MCF 10A (cell line): ENCODE results near the gene FKBP1B. TPM values are rescaled to one million over a fixed set of nuclear protein-coding genes. Genes with fewer than 3 reads are reported as not detected.

Experiments used
- BruUV-seq: library from RNA; stranded (reverse); fragments of 400-500 nt; replicated peaks from 2 replicates; lab custom pipeline; 2021; lab: Mats Ljungman, UMichigan
- CTCF ChIA-PET: fragments of 300-600 bp; sonication (Branson Sonifier 250); formaldehyde crosslinking; extraction: SDS; loops from one replicate; lab custom pipeline; 2021; ENCODE audit warnings: antibody characterized with exemption, inconsistent platforms; lab: Yijun Ruan, JAX
- POLR2A ChIA-PET: fragments of 300-600, 350-650 bp; sonication (Branson Sonifier 250); formaldehyde crosslinking; extraction: SDS; loops from one replicate; lab custom pipeline; 2020; ENCODE audit warnings: antibody characterized with exemption, inconsistent platforms; lab: Yijun Ruan, JAX
- DNase-seq: peaks from one replicate; pipeline ENCODE4 v3.0.0-alpha.2; 2018; ENCODE audit not compliant: unreplicated experiment
- H3K27ac Mint-ChIP-seq: one replicate; pipeline ENCODE4 v1.8.0; 2022; ENCODE audit warnings: mild to moderate bottlenecking, low read depth, mixed read lengths; ENCODE audit not compliant: unreplicated experiment
- H3K27me3 Mint-ChIP-seq: one replicate; pipeline ENCODE4 v1.8.0; 2022; ENCODE audit warnings: mixed read lengths; ENCODE audit not compliant: insufficient read depth, unreplicated experiment
- H3K36me3 Mint-ChIP-seq: one replicate; pipeline ENCODE4 v1.8.0; 2022; ENCODE audit warnings: mild to moderate bottlenecking, moderate library complexity, mixed read lengths; ENCODE audit not compliant: insufficient read depth, unreplicated experiment
- H3K4me1 Mint-ChIP-seq: one replicate; pipeline ENCODE4 v1.8.0; 2022; ENCODE audit warnings: mixed read lengths; ENCODE audit not compliant: insufficient read depth, unreplicated experiment
- H3K4me3 Mint-ChIP-seq: one replicate; pipeline ENCODE4 v1.8.0; 2022; ENCODE audit warnings: mild to moderate bottlenecking, moderate library complexity, mixed read lengths; ENCODE audit not compliant: unreplicated experiment
- H3K9me3 Mint-ChIP-seq: one replicate; pipeline ENCODE4 v1.8.0; 2022; ENCODE audit warnings: mixed read lengths; ENCODE audit not compliant: unreplicated experiment
- intact Hi-C: fragments of 100-400 bp; cut with micrococcal nuclease; formaldehyde crosslinking; loops from 2 replicates; pipeline ENCODE4 v1.14.1; 2022
- total RNA-seq: library from RNA; stranded (reverse); gene quantifications from 2 replicates; pipeline ENCODE4 v1.2.3, GENCODE V29; 2022
- TF ChIP-seq, protein P1 (sequence below): fragments of 200-600 bp; IDR thresholded peaks from one replicate; pipeline ENCODE4 v1.8.0; 2022; ENCODE audit warnings: antibody characterized with exemption, mild to moderate bottlenecking; ENCODE audit not compliant: unreplicated experiment

Gene FKBP1B
- total RNA-seq, 1 experiment from 2014 or later = 1.7 TPM

DNA sequence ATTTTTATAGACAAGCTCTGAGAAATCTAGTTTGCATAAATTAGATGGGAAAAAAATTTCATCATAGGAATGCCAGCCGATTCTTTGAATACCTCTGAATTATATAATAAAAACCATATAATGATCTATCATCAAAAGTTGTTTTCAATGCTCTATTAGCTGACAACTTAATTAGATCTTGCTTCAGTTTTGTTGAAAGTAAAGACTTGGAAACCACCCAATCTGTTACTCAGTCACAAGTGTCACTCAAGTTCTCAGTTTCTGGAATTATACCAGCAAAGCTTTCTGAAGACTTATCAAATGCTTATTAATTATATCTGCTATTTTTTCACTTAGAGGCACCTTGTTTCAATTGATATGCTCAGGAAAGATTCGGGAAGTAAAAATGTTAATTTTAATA lies 52.5 kb downstream of the FKBP1B start:
- H3K9me3 Mint-ChIP-seq = peaks cover 4% of the 10 kb centered on the region
- peaks cover 13% of the 10 kb centered on the region for H3K4me1 Mint-ChIP-seq
- BruUV-seq = no TSS peak

GRCh38 chr2:24102677-24103076 lies 53.1 kb downstream of the FKBP1B start:
- no peak overlapping the region for H3K4me3 Mint-ChIP-seq
- ChIA-PET POLR2A (interaction anchor here (0.8 to 1.9 kb wide), 3 partner anchors 9 to 20 kb away, joined by 3 to 6 read pairs (median 3); partner anchors contain the start of gene TP53I3), CTCF (interaction anchor here (0.9 to 1.9 kb wide), 3 partner anchors 18 to 172 kb away, joined by 3 to 5 read pairs (median 4); partner anchors contain the start of gene TP53I3)
- peaks cover 7% of the 10 kb centered on the region for H3K36me3 Mint-ChIP-seq
- intact Hi-C loops = no loop called here
- peaks cover 15% of the 10 kb centered on the region for H3K4me1 Mint-ChIP-seq
- H3K27me3 Mint-ChIP-seq = no peaks in the 10 kb centered on the region
- TF ChIP-seq, protein P1, sequence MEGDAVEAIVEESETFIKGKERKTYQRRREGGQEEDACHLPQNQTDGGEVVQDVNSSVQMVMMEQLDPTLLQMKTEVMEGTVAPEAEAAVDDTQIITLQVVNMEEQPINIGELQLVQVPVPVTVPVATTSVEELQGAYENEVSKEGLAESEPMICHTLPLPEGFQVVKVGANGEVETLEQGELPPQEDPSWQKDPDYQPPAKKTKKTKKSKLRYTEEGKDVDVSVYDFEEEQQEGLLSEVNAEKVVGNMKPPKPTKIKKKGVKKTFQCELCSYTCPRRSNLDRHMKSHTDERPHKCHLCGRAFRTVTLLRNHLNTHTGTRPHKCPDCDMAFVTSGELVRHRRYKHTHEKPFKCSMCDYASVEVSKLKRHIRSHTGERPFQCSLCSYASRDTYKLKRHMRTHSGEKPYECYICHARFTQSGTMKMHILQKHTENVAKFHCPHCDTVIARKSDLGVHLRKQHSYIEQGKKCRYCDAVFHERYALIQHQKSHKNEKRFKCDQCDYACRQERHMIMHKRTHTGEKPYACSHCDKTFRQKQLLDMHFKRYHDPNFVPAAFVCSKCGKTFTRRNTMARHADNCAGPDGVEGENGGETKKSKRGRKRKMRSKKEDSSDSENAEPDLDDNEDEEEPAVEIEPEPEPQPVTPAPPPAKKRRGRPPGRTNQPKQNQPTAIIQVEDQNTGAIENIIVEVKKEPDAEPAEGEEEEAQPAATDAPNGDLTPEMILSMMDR = no peak
- H3K27ac Mint-ChIP-seq = no peak overlapping the region
- no TSS peak for BruUV-seq
- H3K9me3 Mint-ChIP-seq = peaks cover 11% of the 10 kb centered on the region
- no peak for DNase-seq

More for the DNA sequence above, 52.5 kb downstream of the FKBP1B start:
- Mint-ChIP-seq H3K4me3 (no peak overlapping the region), H3K27me3 (no peaks in the 10 kb centered on the region), H3K36me3 (no peaks in the 10 kb centered on the region), H3K27ac (no peak overlapping the region)
- ChIA-PET POLR2A (interaction anchor here (0.8 to 1.9 kb wide), 3 partner anchors 9 to 18 kb away, joined by 3 to 6 read pairs (median 3); partner anchors contain the start of gene TP53I3), CTCF (interaction anchor here (0.7 to 1.9 kb wide), 2 partner anchors 17 to 1222 kb away, joined by 5 read pairs; partner anchors contain the start of gene TP53I3)
- no peak for DNase-seq
- TF ChIP-seq, protein P1 = no peak
- intact Hi-C loops = no loop called here

DNA sequence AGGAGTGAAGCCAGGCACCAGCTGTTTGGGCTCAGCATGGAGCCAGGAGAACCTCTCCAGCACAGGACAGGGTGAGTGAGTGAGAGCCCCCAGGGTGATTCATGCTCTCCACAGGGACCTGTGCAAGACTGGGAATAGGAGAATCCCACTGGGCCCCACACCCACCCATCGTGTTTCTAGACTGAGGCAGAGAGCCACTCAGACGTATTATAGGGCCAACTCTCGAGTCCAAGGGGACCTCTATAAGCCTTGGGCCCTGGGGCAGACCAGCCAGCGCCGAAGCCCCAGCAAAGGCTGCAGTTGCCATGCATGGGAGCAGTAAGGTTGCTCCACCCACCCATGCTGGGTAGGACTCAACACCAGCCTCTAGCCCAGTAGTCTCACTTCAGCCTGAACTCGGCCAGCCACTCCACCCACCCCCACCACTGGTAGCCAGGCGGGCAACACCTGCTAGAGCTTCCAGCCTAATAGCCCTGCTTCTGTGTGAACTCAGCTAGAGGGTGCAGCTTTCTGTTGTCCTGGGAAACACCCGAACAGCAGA lies 54.6 kb downstream of the FKBP1B start:
- TF ChIP-seq, protein P1 = no peak
- Mint-ChIP-seq H3K36me3 (peaks cover 8% of the 10 kb centered on the region), H3K4me1 (peaks cover 23% of the 10 kb centered on the region), H3K27ac (no peak overlapping the region), H3K27me3 (no peaks in the 10 kb centered on the region), H3K4me3 (no peak overlapping the region), H3K9me3 (peaks cover 16% of the 10 kb centered on the region)
- ChIA-PET CTCF (interaction anchor here (0.7 kb wide), 1 partner anchor 20 kb away, joined by 5 read pairs; the partner anchor contains the start of gene TP53I3), POLR2A (no interaction called here)
- no TSS peak for BruUV-seq
- intact Hi-C loops = no loop called here
- no peak for DNase-seq

- H3K36me3 Mint-ChIP-seq = peaks cover 8% of the 10 kb centered on the region
- ChIA-PET POLR2A (interaction anchor here (0.6 to 1.3 kb wide), 2 partner anchors 20 to 367 kb away, joined by 3 to 4 read pairs; partner anchors contain the start of gene TP53I3), CTCF (interaction anchor here (0.6 to 0.7 kb wide), 2 partner anchors 20 to 280 kb away, joined by 4 to 5 read pairs; partner anchors contain the start of gene TP53I3)
- intact Hi-C loops = no loop called here
- no peak overlapping the region for H3K4me3 Mint-ChIP-seq
- DNase-seq = no peak
- no peaks in the 10 kb centered on the region for H3K27me3 Mint-ChIP-seq
- TF ChIP-seq, protein P1 = no peak
- H3K27ac Mint-ChIP-seq = no peak overlapping the region
- BruUV-seq = no TSS peak
- peaks cover 16% of the 10 kb centered on the region for H3K9me3 Mint-ChIP-seq
- H3K4me1 Mint-ChIP-seq = peaks cover 25% of the 10 kb centered on the region
Observed at GRCh38 chr2:24104906-24105305, 55.4 kb downstream of the FKBP1B start.
